ENCODE measurements around the gene CDK4.

Gene CDK4

GRCh38 chr12:57771236-57771872, 19.2 kb upstream of the CDK4 start:
- DNase-seq = peak; percentile 84

DNA sequence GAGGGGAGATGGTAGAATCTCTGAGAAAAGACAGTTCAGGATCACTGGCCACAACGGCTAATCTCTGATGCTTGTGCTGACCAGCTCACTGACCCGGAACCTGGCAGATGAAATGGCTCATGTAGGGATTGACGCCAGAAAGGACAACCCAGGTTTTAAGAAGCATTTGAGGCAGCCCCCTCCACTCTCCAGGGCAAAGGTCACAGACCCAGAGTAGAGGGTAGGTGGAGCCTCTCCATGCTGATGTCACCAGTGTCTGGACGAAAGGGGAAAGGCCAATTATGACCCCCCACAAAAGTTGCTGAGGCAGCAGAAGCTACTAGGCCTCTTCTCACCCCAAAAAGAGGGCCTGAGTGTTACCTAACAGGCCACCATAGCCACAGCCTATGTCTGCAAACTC, 18.6 kb upstream of the CDK4 start:
- DNase-seq = no peak

GRCh38 chr12:57769594-57769993, 17.5 kb upstream of the CDK4 start:
- DNase-seq = no peak

- DNase-seq = no peak
Observed at GRCh38 chr12:57767876-57768275, 15.8 kb upstream of the CDK4 start.

GRCh38 chr12:57767305-57767698, 15.2 kb upstream of the CDK4 start:
- no peak for DNase-seq

DNA sequence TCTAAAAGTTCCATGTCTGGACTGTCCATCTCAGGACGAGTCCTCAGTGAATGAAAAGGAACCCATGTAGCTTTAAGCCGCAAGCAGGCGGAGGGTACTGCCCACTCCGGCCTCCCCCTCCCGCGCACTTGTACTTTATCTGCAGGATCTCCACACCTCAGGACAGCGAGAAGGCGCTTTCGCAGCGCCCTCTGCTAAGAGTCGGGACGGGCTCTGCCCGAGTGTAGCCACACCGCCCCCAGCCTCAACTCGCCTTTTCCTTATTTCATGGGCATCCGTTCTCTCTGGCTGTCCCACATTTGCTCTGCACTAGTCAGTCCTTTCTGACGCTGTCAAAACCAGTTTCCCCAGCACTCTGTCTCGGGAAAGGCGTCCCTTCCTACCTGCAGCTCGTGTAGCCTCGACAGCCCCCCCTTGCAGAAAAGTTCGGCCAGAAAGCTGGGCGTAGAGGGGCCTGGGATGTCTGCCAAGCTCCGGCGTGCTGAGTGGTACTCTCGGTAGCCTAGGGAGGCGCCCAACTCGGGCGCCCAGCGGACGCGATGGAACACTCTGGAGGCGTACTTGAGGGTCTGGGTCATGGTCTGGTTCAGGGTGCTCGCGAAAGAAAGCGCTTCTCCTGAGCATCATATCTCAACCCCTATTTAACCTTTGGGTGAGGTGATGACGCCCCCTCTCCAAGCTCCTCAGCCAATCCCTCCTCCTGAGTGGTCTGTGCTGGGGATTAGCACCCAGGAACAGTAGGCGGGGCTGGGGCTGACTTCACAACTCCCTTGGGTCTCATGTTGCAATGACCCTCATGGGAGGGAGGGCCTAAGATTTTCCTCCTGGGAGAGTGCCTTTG, 14.6 kb upstream of the CDK4 start, which contains the start of gene CYP27B1:
Gene CYP27B1, minus strand, starts transcription at position 615 of the 841 bp plus-strand sequence. Its CDS starts 37 bp downstream, at position 578.
- no peak for DNase-seq

DNA sequence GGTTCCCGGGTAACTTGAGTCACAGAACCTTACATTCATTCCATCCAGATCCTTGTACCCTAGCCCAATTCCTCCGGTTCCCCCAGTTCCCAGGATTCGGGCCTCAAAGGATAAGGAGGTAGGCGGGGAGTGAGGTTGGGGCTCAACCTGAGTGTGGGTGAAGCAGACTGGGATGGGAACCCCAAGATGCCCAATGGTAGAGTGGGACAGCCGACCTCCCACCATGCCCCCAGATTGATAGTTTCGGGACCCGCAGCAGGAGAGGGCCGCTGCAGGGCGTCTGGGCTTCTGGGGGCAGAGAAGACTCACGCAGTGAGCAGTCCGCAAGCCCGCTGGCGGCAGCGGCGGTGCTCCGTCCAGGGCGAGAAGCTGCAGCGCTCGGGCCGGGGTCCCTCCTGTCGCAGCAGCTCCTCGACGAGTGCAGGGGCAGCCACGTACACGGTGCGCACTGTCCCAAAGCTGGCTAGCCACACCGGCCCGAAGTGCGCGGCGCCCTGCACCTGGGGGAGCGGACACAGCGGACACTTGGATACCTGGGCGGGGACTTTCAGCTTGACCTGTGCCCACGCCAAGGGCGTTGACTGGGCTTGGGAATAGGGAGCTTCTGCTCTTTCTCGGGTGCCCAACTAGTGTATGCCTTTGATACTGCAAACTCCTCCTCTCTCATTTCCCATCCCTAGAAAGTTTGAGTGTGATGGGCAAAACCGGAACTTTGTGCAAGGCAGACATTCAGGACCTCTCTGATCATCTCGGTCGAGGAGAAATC, 13.8 kb upstream of the CDK4 start:
- DNase-seq = no peak

- no peak for DNase-seq
Observed at GRCh38 chr12:57765003-57765697, 13.0 kb upstream of the CDK4 start.

DNA sequence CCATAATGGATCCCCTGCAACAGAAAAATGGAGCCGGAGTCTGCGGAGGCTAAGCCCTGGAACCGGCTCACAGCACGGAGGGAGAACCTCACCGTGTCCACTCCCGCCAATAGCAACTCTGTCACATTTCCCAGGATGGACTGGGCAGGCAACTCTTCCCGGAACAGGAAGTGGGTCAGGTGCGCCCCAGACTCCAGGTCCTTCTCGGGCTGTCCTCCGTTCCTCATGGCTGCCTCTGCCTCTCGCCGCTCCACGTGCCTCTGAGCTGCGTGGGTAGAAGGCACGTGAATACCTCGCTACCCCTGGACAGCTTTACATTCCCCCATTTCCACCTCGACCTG, 12.5 kb upstream of the CDK4 start:
- no peak for DNase-seq

GRCh38 chr12:57763881-57764661, 12.0 kb upstream of the CDK4 start:
- DNase-seq = no peak

- no peak for DNase-seq
Observed at GRCh38 chr12:57762463-57762862, 10.4 kb upstream of the CDK4 start.

GRCh38 chr12:57761391-57761998, 9.4 kb upstream of the CDK4 start:
- DNase-seq = no peak

DNA sequence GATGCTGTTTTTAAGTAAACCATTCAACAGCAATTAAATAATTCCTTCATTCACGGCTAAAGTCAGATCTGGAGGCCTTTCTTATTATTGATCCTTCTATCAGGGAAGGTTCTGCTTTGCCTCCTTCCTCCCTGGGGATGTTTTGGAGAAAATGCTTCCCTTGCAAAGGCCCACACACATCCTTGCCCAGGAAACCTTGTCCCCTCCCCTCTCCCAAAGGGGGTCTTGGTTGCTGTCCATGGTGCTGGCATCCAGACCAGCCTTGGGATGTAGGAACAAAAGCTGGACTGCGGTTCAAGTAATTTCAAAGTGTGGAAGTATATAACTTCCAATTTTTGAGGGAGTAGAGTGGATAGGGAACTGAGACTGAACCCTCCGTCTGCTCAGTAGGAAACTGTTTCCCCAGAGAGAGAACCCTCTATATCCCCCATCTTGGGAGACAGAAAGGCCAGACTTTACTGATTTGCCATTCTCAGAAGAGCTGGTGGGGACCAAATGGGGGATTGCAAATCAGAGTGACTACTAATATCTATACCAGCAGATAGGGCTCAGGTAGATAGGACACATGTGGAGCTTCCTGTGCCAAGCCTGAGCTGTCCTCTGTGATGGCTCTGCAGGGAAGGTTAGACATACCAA, 8.4 kb upstream of the CDK4 start:
- no peak for DNase-seq

DNA sequence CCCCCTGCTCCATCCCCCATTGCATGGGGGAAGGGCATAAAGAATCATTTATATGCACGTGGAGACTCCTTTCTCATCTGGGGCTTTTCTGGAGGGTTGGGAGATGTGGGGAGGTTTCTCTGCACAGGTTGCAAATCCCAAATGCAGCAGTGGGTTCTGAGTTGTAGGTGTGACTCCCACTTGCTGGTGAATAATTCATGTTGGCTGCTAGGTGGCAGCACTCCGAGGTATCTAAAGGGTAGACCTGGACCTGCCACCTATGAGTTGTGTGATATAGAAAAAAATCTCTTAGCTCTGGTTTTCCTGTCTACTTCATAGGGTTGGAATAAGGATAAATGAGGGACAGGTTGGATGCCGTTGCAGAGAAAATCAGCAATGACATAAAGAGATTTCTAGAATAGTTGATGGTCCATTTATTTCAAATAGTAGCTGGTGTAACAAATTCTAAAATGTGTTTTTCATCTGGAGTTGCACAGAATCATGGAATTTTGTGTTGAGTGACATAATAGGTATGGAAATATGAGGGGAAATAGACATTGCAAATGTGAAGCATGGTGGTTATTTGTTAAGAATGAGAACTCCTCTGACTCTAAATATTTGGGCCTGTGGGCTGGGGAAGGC, 7.4 kb upstream of the CDK4 start:
- no peak for DNase-seq

DNA sequence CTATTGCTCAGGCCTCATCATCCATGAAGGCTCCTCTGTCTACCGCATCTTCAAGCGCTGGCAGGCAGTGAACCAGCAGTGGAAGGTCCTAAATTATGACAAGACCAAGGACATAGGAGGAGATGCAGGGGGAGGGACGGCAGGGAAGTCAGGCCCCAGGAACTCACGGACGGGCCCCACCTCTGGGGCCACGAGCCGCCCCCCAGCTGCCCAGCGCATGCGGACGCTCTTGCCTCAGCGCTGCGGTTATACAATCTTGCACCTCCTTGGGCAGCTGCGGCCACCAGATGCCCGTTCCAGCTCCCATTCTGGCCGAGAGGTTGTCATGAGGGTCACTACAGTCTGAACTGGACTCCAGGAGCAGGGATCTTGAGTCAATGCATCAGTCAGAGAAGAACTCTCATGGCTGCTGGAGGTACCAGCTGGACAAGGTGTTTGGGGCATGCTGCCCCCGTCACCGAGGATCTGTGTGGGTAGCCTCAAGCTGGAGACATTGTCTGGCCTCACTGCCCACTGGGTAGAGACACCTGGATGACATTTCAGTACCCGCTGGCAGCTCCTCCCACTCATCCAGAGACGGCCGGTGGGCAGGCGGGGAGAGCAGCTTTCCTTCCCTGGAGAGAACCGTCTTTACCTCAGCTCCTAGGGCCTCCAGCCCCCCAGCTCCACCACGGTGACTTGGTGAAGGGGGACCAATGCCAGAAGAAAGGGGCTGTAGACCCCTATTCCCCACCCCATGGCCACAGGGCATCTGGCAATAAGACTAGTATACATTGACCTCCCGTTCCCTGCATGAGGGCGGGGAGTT, 6.6 kb upstream of the CDK4 start:
- DNase-seq = no peak

GRCh38 chr12:57757771-57758170, 5.7 kb upstream of the CDK4 start:
- DNase-seq = no peak

DNA sequence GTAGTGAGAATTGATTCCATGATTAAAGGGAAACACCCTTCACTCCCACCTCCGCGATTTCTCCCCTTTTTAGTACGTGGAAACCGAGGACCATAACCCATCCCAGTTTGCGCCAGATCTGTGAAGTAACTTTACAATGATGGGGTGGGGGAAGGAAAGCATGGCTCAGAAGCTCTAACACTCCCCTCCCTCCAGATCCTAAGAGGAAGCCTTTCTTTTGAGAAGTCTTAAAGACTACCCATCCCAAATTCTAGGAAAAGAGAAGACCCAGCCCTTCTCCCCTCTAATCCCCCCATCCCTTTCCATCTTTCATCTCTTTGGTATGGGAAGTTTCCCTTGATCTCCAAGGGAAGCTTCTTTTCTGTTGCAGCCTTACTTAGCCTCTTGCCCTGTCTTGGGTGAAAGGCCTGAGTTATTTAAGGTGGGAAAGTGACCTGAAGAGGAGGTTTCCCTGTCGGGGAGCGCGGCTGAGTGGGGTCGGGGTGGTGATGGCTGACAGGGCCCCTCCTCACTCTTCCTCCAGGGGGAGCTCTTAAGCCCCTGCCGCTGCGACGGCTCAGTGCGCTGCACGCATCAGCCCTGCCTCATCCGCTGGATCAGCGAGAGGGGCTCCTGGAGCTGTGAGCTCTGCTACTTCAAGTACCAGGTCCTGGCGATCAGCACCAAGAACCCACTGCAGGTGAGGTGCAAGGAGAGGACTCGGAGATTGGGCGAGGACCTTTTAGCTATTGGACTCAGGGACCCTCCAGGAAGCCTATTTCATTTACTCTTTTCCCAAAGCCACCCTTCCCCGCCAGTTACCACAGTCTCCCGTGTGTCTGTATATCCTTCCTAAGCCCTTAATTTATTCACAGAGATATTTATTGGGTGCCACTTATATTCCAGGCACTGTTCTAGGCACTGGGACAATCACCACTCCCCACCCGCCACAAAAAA, 4.6 kb upstream of the CDK4 start:
- no peak for DNase-seq

- no peak for DNase-seq
Observed at GRCh38 chr12:57755454-57756372, 3.6 kb upstream of the CDK4 start.
